Activated CD4-positive, alpha-beta T cell treated with anti-CD3 and anti-CD28 coated beads, Interleukin-2, amount 10 ng/mL, durations not matched to agents 7 days and 5 days (primary cell): ENCODE results near the gene HES4. TPM values are rescaled to one million over a fixed set of nuclear protein-coding genes. Genes with fewer than 3 reads are reported as not detected.
"Not testable (repeated sequence)": the region's sequence is repeated elsewhere in the genome, so short reads cannot be mapped to it uniquely, and the experiment has no call there.

Source experiments
- CTCF ChIA-PET: fragments of 350-600 bp; sonication (Branson Sonifier 250); formaldehyde crosslinking; loops from one replicate; lab custom pipeline; 2021; ENCODE audit warnings: antibody characterized with exemption; lab: Charles Lee
- POLR2A ChIA-PET: fragments of 350-600 bp; sonication (Branson Sonifier 250); formaldehyde crosslinking; loops from one replicate; lab custom pipeline; 2021; ENCODE audit warnings: antibody characterized with exemption; lab: Charles Lee
- DNase-seq: peaks from one replicate; pipeline ENCODE4 v3.0.0-alpha.2; 2020
- H3K27ac Mint-ChIP-seq: one replicate; pipeline ENCODE4 v1.8.0; 2021; ENCODE audit warnings: mild to moderate bottlenecking, moderate library complexity, mixed read lengths
- H3K27me3 Mint-ChIP-seq: one replicate; pipeline ENCODE4 v1.8.0; 2021; ENCODE audit warnings: mixed read lengths
- H3K36me3 Mint-ChIP-seq: one replicate; pipeline ENCODE4 v1.8.0; 2021; ENCODE audit warnings: low read depth, mixed read lengths
- H3K4me1 Mint-ChIP-seq: one replicate; pipeline ENCODE4 v1.8.0; 2021; ENCODE audit warnings: mixed read lengths
- H3K4me3 Mint-ChIP-seq: one replicate; pipeline ENCODE4 v1.8.0; 2021; ENCODE audit warnings: mild to moderate bottlenecking, moderate library complexity, mixed read lengths
- H3K9me3 Mint-ChIP-seq: one replicate; pipeline ENCODE4 v1.8.0; 2021; ENCODE audit warnings: mixed read lengths
- total RNA-seq, 2 experiments: library from RNA; stranded (reverse); gene quantifications; one replicate each; pipeline ENCODE4 v1.2.3, GENCODE V29; 2021

Gene HES4
- total RNA-seq, 2 experiments from 2014 or later, result 0.42 to 0.46 TPM

DNA sequence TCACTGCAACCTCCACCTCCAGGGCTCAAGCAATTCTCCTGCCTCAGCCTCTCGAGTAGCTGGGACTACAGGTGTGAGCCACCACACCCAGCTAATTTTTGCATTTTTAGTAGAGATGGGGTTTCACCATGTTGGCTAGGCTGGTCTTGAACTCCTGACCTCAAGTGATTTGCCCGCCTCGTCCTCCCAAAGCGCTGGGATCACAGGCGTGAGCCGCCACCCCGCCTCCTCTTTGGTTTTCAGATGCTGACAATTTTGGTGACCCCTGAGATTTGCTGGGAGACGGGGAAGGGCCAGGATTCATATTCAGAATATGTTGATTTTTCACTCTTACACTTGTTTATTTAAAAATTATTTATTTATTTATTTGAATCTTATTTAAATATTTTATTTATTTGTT, 10.2 kb upstream of the HES4 start:
- H3K4me3 Mint-ChIP-seq, POLR2A ChIA-PET, H3K9me3 Mint-ChIP-seq, H3K27ac Mint-ChIP-seq, DNase-seq: not testable (repeated sequence)
- Mint-ChIP-seq H3K36me3 (peaks cover 21% of the 10 kb centered on the region), H3K4me1 (peaks cover 38% of the 10 kb centered on the region), H3K27me3 (peaks cover 14% of the 10 kb centered on the region)
- CTCF ChIA-PET, result interaction anchor here (1.1 kb wide), 1 partner anchor 8 kb away, joined by 4 read pairs; no protein-coding TSS in a partner anchor

DNA sequence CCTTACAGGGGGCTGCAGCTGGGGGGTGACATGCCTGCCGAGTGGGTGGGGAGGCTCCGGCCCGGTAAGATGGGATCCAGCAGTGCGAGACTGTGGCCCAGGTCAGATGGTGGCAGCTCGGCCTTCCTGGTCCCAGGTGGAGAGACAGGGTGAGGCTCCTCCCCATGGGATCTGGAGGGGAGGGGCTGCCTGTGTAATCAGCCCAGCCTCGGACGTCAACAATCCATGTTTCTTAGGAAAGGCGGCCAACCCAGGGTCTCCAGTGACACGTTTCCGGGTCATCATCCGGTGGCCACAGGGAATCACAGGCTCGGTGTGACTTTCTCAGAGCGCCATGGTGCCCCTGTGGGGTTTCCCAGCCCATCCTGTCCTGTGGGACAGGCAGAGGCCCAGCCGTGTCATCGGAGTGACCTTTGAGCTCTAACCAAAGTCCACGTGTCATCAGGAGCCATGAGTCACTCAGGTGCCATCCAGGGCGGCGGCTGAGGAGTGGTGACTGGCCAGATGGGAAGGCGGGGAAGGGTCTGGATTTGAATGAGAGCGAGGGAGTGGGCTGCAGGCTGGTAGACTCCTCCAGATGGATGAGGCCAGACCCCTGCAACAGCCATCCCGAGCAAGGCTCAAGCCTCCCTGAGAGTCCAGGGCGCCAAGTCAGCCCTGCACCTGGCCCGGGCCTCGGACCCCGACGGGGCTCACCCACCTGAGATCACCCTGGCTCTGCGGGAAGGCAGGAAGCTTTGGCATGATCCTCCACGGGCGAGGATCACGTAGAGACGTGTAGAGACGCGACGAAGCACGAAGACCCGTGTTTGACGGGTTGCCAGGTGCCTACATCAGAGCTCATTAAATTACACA, 6.6 kb upstream of the HES4 start:
- H3K4me3 Mint-ChIP-seq, result no peak overlapping the region
- ChIA-PET CTCF (interaction anchor here (1.0 kb wide), 1 partner anchor 100 kb away, joined by 3 read pairs; no protein-coding TSS in a partner anchor), POLR2A (no interaction called here)
- no peak for DNase-seq
- H3K27me3 Mint-ChIP-seq, result peaks cover 35% of the 10 kb centered on the region
- no peaks in the 10 kb centered on the region for H3K9me3 Mint-ChIP-seq
- H3K36me3 Mint-ChIP-seq, result peaks cover 2% of the 10 kb centered on the region
- no peak overlapping the region for H3K27ac Mint-ChIP-seq
- H3K4me1 Mint-ChIP-seq, result peaks cover 28% of the 10 kb centered on the region

DNA sequence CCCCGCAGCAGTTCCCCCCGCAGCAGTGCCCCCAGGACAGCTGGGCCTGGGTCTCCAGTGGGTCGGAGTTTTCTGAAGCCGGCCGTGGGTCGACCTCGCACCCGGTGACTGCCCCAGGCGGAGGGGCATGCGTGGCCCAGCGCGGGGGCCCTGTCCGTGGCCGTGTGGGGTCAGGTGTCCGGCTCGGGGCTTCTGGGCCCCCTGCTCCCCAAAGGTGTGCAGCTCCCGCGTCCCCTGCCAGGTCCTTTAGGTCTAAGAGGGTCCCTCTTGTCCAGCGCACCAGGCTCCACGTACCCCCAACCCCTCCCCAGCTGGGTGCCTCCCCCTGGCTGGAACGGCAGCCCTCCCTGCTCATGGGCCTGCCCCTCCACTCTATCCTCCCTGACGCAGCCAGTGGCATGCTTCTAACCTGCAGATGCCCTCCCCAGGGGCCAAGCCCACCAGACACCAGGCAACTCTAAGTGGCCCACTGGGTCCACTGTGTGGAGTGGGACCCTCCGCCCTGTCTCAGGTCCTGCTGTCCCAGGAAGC, 5.9 kb upstream of the HES4 start:
- CTCF ChIA-PET, result interaction anchor here (1.0 to 6.5 kb wide), 2 partner anchors 10 to 99 kb away, joined by 3 to 67 read pairs; partner anchors contain the start of genes AGRN and ISG15
- Mint-ChIP-seq H3K27me3 (peaks cover 38% of the 10 kb centered on the region), H3K27ac (no peak overlapping the region), H3K4me3 (no peak overlapping the region), H3K4me1 (peaks cover 30% of the 10 kb centered on the region), H3K9me3 (no peaks in the 10 kb centered on the region), H3K36me3 (peaks cover 2% of the 10 kb centered on the region)
- no peak for DNase-seq
- POLR2A ChIA-PET, result no interaction called here

DNA sequence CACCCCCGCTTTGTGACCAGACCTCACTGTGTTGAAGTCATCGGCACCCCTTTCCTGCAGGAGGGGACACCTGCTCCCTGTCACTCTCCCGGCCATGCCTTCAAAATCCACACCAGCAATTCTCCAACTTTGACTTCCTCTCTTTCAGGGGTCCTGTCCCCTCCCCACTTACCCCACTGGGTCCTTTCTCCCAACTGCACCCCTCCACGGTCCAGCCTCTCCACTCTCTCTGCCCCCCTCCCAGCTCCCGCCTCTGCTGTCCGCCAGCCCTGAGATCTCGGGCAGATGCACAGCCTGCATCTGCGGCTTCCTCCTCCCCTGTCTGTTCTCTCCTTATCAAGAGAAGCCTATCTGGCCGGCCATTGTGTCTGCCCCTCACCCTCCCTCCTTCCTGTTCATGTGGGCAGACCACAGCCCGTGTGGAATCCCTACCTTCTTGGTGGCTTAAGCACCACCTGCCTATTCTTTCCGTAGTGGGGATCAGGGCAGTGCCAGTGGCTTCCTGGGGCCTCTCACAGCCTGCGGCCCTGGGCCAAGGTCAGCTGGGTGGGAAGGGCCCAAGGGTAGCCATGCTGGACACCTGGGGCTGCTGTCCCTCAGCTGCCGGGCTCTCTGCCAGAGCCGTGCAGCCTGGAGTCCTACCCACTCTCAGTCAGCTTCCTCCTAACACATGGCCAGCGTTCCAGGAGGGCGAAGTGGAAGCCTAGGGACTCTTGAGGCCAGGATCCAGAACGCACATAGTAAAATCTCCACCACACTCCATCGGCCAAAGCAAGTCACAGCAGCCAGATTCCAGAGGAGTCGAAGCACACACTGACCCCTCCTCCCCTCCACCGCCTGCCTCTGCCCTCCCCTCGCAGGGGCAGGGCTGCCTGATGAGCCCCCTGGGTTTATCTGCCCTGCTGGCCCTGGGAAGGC, 5.1 kb upstream of the HES4 start:
- Mint-ChIP-seq H3K27me3 (peaks cover 41% of the 10 kb centered on the region), H3K27ac (peak overlapping the region; percentile 74), H3K9me3 (no peaks in the 10 kb centered on the region), H3K4me3 (no peak overlapping the region), H3K36me3 (peaks cover 4% of the 10 kb centered on the region), H3K4me1 (peaks cover 31% of the 10 kb centered on the region)
- ChIA-PET POLR2A (no interaction called here), CTCF (interaction anchor here (1.0 to 6.5 kb wide), 2 partner anchors 11 to 99 kb away, joined by 3 to 67 read pairs; partner anchors contain the start of genes AGRN and ISG15)
- no peak for DNase-seq

DNA sequence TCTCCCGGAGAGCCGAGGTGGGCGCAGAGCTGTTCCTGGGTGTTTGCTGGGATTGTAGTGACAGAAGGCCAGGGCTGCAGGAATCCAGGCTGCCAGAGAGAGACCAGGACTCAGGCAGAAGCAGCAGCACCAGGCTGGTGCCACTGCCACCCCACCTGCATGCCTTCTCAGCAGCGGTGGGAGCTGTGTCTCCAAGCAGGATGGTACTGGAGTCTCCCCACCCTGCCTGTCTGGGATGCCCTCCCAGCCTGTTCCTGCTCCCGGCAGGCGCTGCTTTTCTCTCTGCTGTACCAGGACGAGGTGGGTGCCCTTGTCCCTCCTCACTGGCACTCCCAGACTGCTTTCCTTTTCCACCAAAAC, 4.5 kb upstream of the HES4 start:
- ChIA-PET CTCF (interaction anchor here (6.5 kb wide), 1 partner anchor 11 kb away, joined by 67 read pairs; the partner anchor contains the start of genes AGRN and ISG15), POLR2A (no interaction called here)
- H3K36me3 Mint-ChIP-seq, result peaks cover 4% of the 10 kb centered on the region
- DNase-seq, result no peak
- peak overlapping the region; percentile 74 for H3K27ac Mint-ChIP-seq
- H3K27me3 Mint-ChIP-seq, result peaks cover 41% of the 10 kb centered on the region
- no peaks in the 10 kb centered on the region for H3K9me3 Mint-ChIP-seq
- no peak overlapping the region for H3K4me3 Mint-ChIP-seq
- H3K4me1 Mint-ChIP-seq, result peaks cover 31% of the 10 kb centered on the region

DNA sequence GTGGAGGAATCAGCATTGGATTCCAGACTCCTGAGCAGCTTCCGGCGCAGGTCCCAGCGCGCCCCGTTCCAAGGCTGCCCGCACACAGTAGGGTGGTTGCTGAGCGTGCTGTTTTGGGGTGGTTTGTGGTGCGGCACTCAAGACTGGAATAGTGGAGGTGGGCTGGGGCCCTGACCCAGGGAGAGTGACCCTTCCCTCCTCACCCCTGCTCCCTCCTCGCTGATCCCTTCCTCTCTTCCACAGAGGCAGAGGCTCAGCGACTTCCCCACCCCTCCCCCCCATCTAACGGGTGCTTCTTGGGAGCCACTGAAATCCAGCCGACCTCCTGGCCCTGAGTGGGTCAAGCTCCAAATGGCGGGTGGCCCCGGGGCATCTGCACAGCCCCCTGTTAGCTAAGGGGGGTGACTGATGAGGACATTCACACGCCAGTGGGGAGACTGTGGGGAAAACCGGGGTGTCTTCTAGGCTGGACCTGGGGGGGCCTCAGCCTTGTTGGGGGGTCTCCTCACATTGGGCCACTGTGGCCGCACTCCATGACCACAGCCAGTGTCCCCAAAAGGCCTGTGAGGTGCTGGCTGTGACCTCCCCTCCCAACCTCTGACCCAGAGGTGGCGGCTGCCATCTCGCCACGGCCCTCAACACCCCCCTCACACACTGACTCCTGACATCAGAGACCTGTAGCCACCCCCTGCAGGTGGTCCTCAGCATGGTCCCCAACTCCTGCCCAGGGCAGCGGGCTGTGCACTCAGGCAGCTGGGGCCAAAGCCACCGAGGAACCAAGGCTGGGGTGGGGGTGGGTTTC, 3.9 kb upstream of the HES4 start:
- no peaks in the 10 kb centered on the region for H3K9me3 Mint-ChIP-seq
- CTCF ChIA-PET, result interaction anchor here (6.5 kb wide), 1 partner anchor 12 kb away, joined by 67 read pairs; the partner anchor contains the start of genes AGRN and ISG15
- H3K4me3 Mint-ChIP-seq, result no peak overlapping the region
- peaks cover 4% of the 10 kb centered on the region for H3K36me3 Mint-ChIP-seq
- H3K27ac Mint-ChIP-seq, result no peak overlapping the region
- peaks cover 27% of the 10 kb centered on the region for H3K4me1 Mint-ChIP-seq
- H3K27me3 Mint-ChIP-seq, result peaks cover 39% of the 10 kb centered on the region
- DNase-seq, result no peak
- POLR2A ChIA-PET, result no interaction called here

DNA sequence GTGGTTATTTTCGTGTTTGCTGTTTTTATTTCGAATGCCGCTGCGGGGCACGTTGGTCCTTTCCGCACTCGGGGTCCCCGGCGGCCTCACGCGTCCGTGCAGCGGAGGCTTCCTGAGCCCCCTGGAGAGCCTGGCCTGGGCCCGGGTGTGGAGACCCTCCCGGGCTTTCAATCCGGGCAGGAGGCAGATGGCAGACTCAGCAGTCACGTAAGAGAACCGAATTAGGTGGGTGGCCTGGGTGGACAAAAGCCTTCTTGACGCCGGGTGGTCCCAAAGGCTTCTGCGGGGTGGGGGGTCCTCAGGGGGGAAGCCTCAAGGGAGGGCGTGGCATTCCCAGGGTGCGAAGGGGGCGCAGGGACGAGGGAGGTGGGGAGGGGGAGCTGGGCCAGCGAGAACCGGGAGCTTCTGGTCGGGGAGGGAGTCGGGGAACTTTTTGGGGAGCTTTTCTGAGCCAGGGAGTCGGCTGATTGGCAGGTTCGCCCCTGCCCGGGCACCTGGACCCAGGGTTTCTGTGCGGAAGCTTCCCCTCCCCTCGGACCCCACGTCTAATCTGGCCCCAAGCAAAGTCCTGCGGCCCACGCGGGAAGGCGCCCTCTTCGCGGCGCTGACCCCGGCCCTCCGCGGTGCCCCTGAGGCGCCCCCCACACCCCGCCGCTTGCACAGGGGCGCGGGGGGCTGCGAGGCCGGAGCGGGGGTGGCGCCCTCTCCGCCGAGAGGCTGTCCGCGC, 1.3 kb upstream of the HES4 start:
- CTCF ChIA-PET, result interaction anchor here (1.1 to 6.5 kb wide), 6 partner anchors 8 to 291 kb away, joined by 3 to 67 read pairs (median 9); partner anchors contain the start of genes AGRN, ISG15 and PERM1

DNA sequence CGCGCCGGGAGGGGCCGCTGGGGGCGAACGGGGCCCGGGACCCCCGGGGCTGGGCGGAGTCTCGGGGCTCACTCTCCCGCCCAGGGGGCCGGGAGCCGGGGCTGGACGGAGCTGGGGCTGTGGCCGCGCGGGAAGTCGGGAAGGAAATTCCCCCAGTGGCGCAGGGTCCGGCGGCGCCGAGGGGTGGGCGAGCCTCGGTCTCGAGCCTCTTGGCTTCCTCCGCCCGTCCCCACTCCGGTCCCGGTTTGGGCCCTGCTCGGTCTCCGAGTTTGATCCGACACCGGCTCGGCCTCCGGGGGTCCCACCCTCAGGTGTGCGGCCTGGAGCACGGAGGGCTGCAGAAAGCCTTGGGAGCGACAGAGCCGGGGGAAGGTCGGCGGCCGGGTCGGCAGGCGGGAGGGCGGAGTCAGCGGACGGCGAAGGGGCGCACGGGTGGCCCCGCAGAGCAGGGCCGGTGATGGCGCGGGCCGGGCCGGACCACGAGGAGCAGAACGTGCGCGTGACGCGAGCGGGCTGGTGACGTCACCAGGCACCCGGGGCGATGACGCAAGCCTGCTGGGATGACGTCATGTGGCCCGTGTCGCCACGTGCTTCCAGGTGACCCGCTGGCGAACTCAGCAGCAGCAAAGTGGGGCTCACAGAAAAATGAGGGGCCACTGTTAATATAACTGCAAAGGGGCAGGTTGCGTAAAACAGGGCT, 610 bp upstream of the HES4 start:
- peaks cover 28% of the 10 kb centered on the region for H3K4me1 Mint-ChIP-seq
- H3K27me3 Mint-ChIP-seq, result peaks cover 40% of the 10 kb centered on the region
- H3K27ac Mint-ChIP-seq, result peak overlapping the region; percentile 76
- POLR2A ChIA-PET, result no interaction called here
- H3K36me3 Mint-ChIP-seq, result peaks cover 4% of the 10 kb centered on the region
- peak overlapping the region; percentile 53 for H3K4me3 Mint-ChIP-seq
- CTCF ChIA-PET, result interaction anchor here (2.1 to 6.5 kb wide), 3 partner anchors 8 to 17 kb away, joined by 11 to 67 read pairs (median 13); partner anchors contain the start of genes AGRN and ISG15
- peak; percentile 59 for DNase-seq
- no peaks in the 10 kb centered on the region for H3K9me3 Mint-ChIP-seq

More for the DNA sequence above, 1.3 kb upstream of the HES4 start:
- peaks cover 25% of the 10 kb centered on the region for H3K4me1 Mint-ChIP-seq
- peak overlapping the region; percentile 76 for H3K27ac Mint-ChIP-seq
- H3K27me3 Mint-ChIP-seq, result peaks cover 39% of the 10 kb centered on the region
- H3K4me3 Mint-ChIP-seq, result peak overlapping the region; percentile 53
- no peak for DNase-seq
- H3K9me3 Mint-ChIP-seq, result no peaks in the 10 kb centered on the region
- POLR2A ChIA-PET, result no interaction called here
- H3K36me3 Mint-ChIP-seq, result peaks cover 4% of the 10 kb centered on the region

DNA sequence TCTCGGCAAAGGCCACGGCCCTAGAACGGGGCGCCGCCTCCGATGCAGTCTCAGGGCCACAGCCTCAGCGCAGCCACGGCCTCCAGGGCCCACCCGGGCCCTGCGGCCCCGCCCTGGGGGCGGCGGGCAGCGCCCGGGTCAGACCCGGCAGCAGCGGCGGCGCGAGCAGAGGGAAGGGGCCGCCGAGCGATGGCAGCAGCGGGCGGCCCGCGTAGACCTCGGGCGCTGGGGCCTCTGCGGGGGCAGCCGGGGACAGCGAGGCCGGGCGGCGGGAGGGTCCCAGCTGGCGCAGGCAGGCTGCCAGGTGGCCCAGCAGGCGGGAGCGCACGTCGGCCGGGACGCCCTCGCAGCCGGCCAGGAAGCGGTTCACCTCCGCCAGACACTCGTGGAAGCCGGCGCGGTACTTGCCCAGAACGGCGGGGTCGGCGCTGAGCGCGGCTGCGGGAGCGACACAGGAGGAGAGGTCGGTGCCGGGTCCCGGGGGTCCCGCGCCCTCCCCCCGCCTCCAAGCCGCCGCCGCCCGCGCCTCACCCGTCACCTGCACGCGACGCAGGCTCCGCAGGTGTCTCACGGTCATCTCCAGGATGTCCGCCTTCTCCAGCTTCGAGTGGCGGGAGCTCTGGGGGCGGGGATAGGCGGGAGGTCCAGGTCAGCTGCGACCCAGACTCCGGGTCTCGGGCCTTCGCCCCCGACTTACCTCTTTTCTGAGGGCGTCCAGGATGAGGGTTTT, 737 bp downstream of the HES4 start:
- ChIA-PET POLR2A (no interaction called here), CTCF (interaction anchor here (1.0 to 6.5 kb wide), 3 partner anchors 15 to 23 kb away, joined by 3 to 67 read pairs (median 3); partner anchors contain the start of genes AGRN and ISG15)
- DNase-seq, result no peak
- H3K27ac Mint-ChIP-seq, result no peak overlapping the region
- no peaks in the 10 kb centered on the region for H3K9me3 Mint-ChIP-seq
- no peak overlapping the region for H3K4me3 Mint-ChIP-seq
- peaks cover 15% of the 10 kb centered on the region for H3K4me1 Mint-ChIP-seq
- H3K27me3 Mint-ChIP-seq, result peaks cover 38% of the 10 kb centered on the region
- peaks cover 1% of the 10 kb centered on the region for H3K36me3 Mint-ChIP-seq

DNA sequence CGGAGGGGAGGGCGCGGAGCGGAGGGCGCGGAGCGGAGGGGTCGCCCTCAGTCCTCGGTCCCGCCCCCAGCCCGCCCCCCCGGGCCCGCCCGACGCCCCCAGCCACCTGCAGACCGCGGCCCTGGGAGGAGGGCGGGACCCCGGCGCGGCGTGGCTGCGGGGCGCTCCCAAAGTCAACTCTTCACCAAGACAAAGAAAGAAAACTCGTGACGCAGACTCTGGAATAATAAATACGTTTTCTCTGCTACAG, 1.2 kb downstream of the HES4 start:
- Mint-ChIP-seq H3K27me3 (peaks cover 37% of the 10 kb centered on the region), H3K4me3 (no peak overlapping the region), H3K27ac (no peak overlapping the region), H3K36me3 (peaks cover 1% of the 10 kb centered on the region), H3K4me1 (peaks cover 15% of the 10 kb centered on the region), H3K9me3 (no peaks in the 10 kb centered on the region)
- DNase-seq, result no peak
- CTCF ChIA-PET, result no interaction called here
- POLR2A ChIA-PET, result no interaction called here
